Measurements from ENCODE around the gene ANKRD44. TPM values are rescaled to one million over a fixed set of nuclear protein-coding genes. Genes with fewer than 3 reads are reported as not detected.

Gene ANKRD44
- total RNA-seq, 2 experiments from 2014 or later, result 214 to 246 TPM

GRCh38 chr2:197284956-197285355 is 25.6 kb downstream of the ANKRD44 start:
- no peak for DNase-seq
- peaks cover 56% of the 10 kb centered on the region for H3K36me3 Mint-ChIP-seq (ENCODE audit: low read depth)
- ChIA-PET POLR2A (interaction anchor here (0.9 to 7.8 kb wide), 6 partner anchors 9 to 29 kb away, joined by 3 to 77 read pairs (median 4); partner anchors contain the start of gene ANKRD44), CTCF (interaction anchor here (1.2 kb wide), 1 partner anchor 18 kb away, joined by 4 read pairs; no protein-coding TSS in a partner anchor)
- no peaks in the 10 kb centered on the region for H3K9me3 Mint-ChIP-seq
- H3K27me3 Mint-ChIP-seq, result no peaks in the 10 kb centered on the region
- no peak overlapping the region for H3K4me3 Mint-ChIP-seq
- H3K4me1 Mint-ChIP-seq, result peaks cover 80% of the 10 kb centered on the region
- H3K27ac Mint-ChIP-seq, result no peak overlapping the region

GRCh38 chr2:197281421-197281820 is 29.2 kb downstream of the ANKRD44 start:
- no peak for DNase-seq
- H3K4me3 Mint-ChIP-seq, result no peak overlapping the region
- H3K9me3 Mint-ChIP-seq, result no peaks in the 10 kb centered on the region
- H3K36me3 Mint-ChIP-seq (ENCODE audit: low read depth), result peaks cover 62% of the 10 kb centered on the region
- H3K4me1 Mint-ChIP-seq, result peaks cover 75% of the 10 kb centered on the region
- CTCF ChIA-PET, result no interaction called here
- no peak overlapping the region for H3K27ac Mint-ChIP-seq
- POLR2A ChIA-PET, result interaction anchor here (1.2 kb wide), 1 partner anchor 12 kb away, joined by 5 read pairs; no protein-coding TSS in a partner anchor
- H3K27me3 Mint-ChIP-seq, result no peaks in the 10 kb centered on the region

- POLR2A ChIA-PET, result interaction anchor here (0.8 to 2.1 kb wide), 4 partner anchors 10 to 81 kb away, joined by 3 to 5 read pairs (median 4); no protein-coding TSS in a partner anchor
- no peak for DNase-seq
- Mint-ChIP-seq H3K27ac (peak overlapping the region; percentile 27), H3K9me3 (no peaks in the 10 kb centered on the region), H3K27me3 (no peaks in the 10 kb centered on the region), H3K4me3 (no peak overlapping the region), H3K36me3 (ENCODE audit: low read depth) (peaks cover 58% of the 10 kb centered on the region), H3K4me1 (peaks cover 66% of the 10 kb centered on the region)
- CTCF ChIA-PET, result interaction anchor here (1.3 kb wide), 1 partner anchor 9 kb away, joined by 5 read pairs; no protein-coding TSS in a partner anchor
These were observed 30.4 kb downstream of the ANKRD44 start for GRCh38 chr2:197280015-197280702.

- Mint-ChIP-seq H3K36me3 (ENCODE audit: low read depth) (peaks cover 60% of the 10 kb centered on the region), H3K27ac (peak overlapping the region; percentile 59), H3K27me3 (no peaks in the 10 kb centered on the region), H3K9me3 (no peaks in the 10 kb centered on the region), H3K4me1 (peaks cover 63% of the 10 kb centered on the region), H3K4me3 (no peak overlapping the region)
- POLR2A ChIA-PET, result interaction anchor here (0.8 to 2.9 kb wide), 5 partner anchors 12 to 80 kb away, joined by 3 to 11 read pairs (median 5); no protein-coding TSS in a partner anchor
- no peak for DNase-seq
- CTCF ChIA-PET, result no interaction called here
These were observed 31.5 kb downstream of the ANKRD44 start for GRCh38 chr2:197278799-197279763.

- Mint-ChIP-seq H3K27me3 (no peaks in the 10 kb centered on the region), H3K4me1 (peaks cover 64% of the 10 kb centered on the region), H3K27ac (no peak overlapping the region), H3K4me3 (no peak overlapping the region), H3K36me3 (ENCODE audit: low read depth) (peaks cover 62% of the 10 kb centered on the region), H3K9me3 (no peaks in the 10 kb centered on the region)
- no peak for DNase-seq
- CTCF ChIA-PET, result interaction anchor here (0.6 to 1.0 kb wide), 3 partner anchors 34 to 1116 kb away, joined by 3 read pairs; no protein-coding TSS in a partner anchor
- POLR2A ChIA-PET, result interaction anchor here (1.1 to 2.9 kb wide), 5 partner anchors 9 to 68 kb away, joined by 3 to 11 read pairs (median 6); no protein-coding TSS in a partner anchor
These were observed 32.8 kb downstream of the ANKRD44 start for GRCh38 chr2:197277794-197278193.

GRCh38 chr2:197276156-197276555 is 34.4 kb downstream of the ANKRD44 start:
- no peaks in the 10 kb centered on the region for H3K9me3 Mint-ChIP-seq
- ChIA-PET POLR2A (interaction anchor here (2.9 kb wide), 1 partner anchor 9 kb away, joined by 11 read pairs; no protein-coding TSS in a partner anchor), CTCF (no interaction called here)
- H3K4me3 Mint-ChIP-seq, result no peak overlapping the region
- no peak overlapping the region for H3K27ac Mint-ChIP-seq
- H3K27me3 Mint-ChIP-seq, result no peaks in the 10 kb centered on the region
- peaks cover 63% of the 10 kb centered on the region for H3K4me1 Mint-ChIP-seq
- H3K36me3 Mint-ChIP-seq (ENCODE audit: low read depth), result peaks cover 55% of the 10 kb centered on the region
- no peak for DNase-seq

- H3K4me3 Mint-ChIP-seq, result no peak overlapping the region
- peaks cover 53% of the 10 kb centered on the region for H3K36me3 Mint-ChIP-seq (ENCODE audit: low read depth)
- H3K27me3 Mint-ChIP-seq, result no peaks in the 10 kb centered on the region
- peaks cover 64% of the 10 kb centered on the region for H3K4me1 Mint-ChIP-seq
- no peak overlapping the region for H3K27ac Mint-ChIP-seq
- no peak for DNase-seq
- no peaks in the 10 kb centered on the region for H3K9me3 Mint-ChIP-seq
- ChIA-PET CTCF (no interaction called here), POLR2A (interaction anchor here (0.6 to 0.9 kb wide), 2 partner anchors 10 to 255 kb away, joined by 3 read pairs; no protein-coding TSS in a partner anchor)
These were observed 35.6 kb downstream of the ANKRD44 start for GRCh38 chr2:197274937-197275336.

GRCh38 chr2:197274349-197274748 is 36.2 kb downstream of the ANKRD44 start:
- H3K27me3 Mint-ChIP-seq, result no peaks in the 10 kb centered on the region
- peaks cover 64% of the 10 kb centered on the region for H3K4me1 Mint-ChIP-seq
- no peak overlapping the region for H3K27ac Mint-ChIP-seq
- DNase-seq, result no peak
- H3K36me3 Mint-ChIP-seq (ENCODE audit: low read depth), result peaks cover 47% of the 10 kb centered on the region
- H3K4me3 Mint-ChIP-seq, result no peak overlapping the region
- ChIA-PET CTCF (interaction anchor here (1.3 kb wide), 1 partner anchor 17 kb away, joined by 3 read pairs; no protein-coding TSS in a partner anchor), POLR2A (interaction anchor here (0.8 to 2.1 kb wide), 4 partner anchors 11 to 22 kb away, joined by 3 to 6 read pairs (median 4); no protein-coding TSS in a partner anchor)
- H3K9me3 Mint-ChIP-seq, result no peaks in the 10 kb centered on the region

- Mint-ChIP-seq H3K27ac (no peak overlapping the region), H3K4me1 (peaks cover 64% of the 10 kb centered on the region), H3K9me3 (no peaks in the 10 kb centered on the region), H3K4me3 (no peak overlapping the region), H3K27me3 (no peaks in the 10 kb centered on the region), H3K36me3 (ENCODE audit: low read depth) (peaks cover 39% of the 10 kb centered on the region)
- POLR2A ChIA-PET, result interaction anchor here (0.8 to 13.2 kb wide), 7 partner anchors 12 to 75 kb away, joined by 3 to 132 read pairs (median 4); partner anchors contain the start of gene ANKRD44
- CTCF ChIA-PET, result interaction anchor here (1.2 to 1.3 kb wide), 2 partner anchors 17 to 160 kb away, joined by 3 read pairs; no protein-coding TSS in a partner anchor
- no peak for DNase-seq
These were observed 37.1 kb downstream of the ANKRD44 start for GRCh38 chr2:197273485-197273884.

- Mint-ChIP-seq H3K4me1 (peaks cover 80% of the 10 kb centered on the region), H3K27ac (no peak overlapping the region), H3K36me3 (ENCODE audit: low read depth) (peaks cover 39% of the 10 kb centered on the region), H3K4me3 (no peak overlapping the region), H3K9me3 (no peaks in the 10 kb centered on the region), H3K27me3 (no peaks in the 10 kb centered on the region)
- POLR2A ChIA-PET, result interaction anchor here (1.4 to 13.2 kb wide), 5 partner anchors 10 to 37 kb away, joined by 4 to 132 read pairs (median 5); partner anchors contain the start of gene ANKRD44
- DNase-seq, result no peak
- CTCF ChIA-PET, result interaction anchor here (1.3 to 1.5 kb wide), 2 partner anchors 16 to 80 kb away, joined by 4 to 5 read pairs; no protein-coding TSS in a partner anchor
These were observed 40.0 kb downstream of the ANKRD44 start for GRCh38 chr2:197270601-197271000.

- ChIA-PET CTCF (interaction anchor here (1.1 to 1.5 kb wide), 3 partner anchors 13 to 79 kb away, joined by 4 to 5 read pairs (median 4); no protein-coding TSS in a partner anchor), POLR2A (interaction anchor here (1.0 to 13.2 kb wide), 6 partner anchors 11 to 38 kb away, joined by 4 to 132 read pairs (median 4); partner anchors contain the start of gene ANKRD44)
- Mint-ChIP-seq H3K36me3 (ENCODE audit: low read depth) (peaks cover 36% of the 10 kb centered on the region), H3K4me1 (peaks cover 85% of the 10 kb centered on the region), H3K27me3 (no peaks in the 10 kb centered on the region), H3K9me3 (no peaks in the 10 kb centered on the region), H3K27ac (no peak overlapping the region), H3K4me3 (no peak overlapping the region)
- DNase-seq, result no peak
These were observed 40.8 kb downstream of the ANKRD44 start for GRCh38 chr2:197269815-197270214.

All from activated CD4-positive, alpha-beta memory T cell treated with anti-CD3 and anti-CD28 coated beads, Interleukin-2, amount 10 ng/mL, durations not matched to agents 7 days and 5 days (primary cell).